ENCODE data around the gene ADM. TPM values are rescaled to one million over a fixed set of nuclear protein-coding genes. Genes with fewer than 3 reads are reported as not detected.

ADM gene
- polyA plus RNA-seq, 3 donors: 9.5 to 224 (median 20.0) TPM

DNA sequence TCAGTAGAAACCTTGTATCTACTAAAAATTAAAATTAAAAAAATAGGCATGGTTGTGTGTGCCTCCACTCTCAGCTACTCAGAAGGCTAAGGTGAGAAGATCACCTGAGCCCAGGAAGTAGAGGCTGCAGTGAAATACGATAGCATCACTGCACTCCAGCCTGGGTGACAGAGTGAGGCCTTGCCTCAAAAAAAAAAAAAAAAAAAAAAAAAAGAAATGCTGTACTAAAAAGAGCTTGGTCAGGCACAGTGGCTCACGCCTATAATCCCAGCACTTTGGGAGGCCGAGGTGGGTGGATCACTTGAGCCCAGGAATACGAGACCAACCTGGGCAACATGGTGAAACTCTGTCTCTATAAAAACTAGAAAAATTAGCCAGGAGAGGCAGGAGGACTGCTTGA is 47.4 kb upstream of the ADM start:
- TF ChIP-seq, protein P1, sequence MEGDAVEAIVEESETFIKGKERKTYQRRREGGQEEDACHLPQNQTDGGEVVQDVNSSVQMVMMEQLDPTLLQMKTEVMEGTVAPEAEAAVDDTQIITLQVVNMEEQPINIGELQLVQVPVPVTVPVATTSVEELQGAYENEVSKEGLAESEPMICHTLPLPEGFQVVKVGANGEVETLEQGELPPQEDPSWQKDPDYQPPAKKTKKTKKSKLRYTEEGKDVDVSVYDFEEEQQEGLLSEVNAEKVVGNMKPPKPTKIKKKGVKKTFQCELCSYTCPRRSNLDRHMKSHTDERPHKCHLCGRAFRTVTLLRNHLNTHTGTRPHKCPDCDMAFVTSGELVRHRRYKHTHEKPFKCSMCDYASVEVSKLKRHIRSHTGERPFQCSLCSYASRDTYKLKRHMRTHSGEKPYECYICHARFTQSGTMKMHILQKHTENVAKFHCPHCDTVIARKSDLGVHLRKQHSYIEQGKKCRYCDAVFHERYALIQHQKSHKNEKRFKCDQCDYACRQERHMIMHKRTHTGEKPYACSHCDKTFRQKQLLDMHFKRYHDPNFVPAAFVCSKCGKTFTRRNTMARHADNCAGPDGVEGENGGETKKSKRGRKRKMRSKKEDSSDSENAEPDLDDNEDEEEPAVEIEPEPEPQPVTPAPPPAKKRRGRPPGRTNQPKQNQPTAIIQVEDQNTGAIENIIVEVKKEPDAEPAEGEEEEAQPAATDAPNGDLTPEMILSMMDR (IDR thresholded peaks at IDR 0.05): no peak
- H3K9me3 ChIP-seq (replicated peaks in 1 of 2; ENCODE audit: control insufficient read depth in 1 of 2, insufficient read depth in 1 of 2, low read length in 2 of 2): no peaks in the 10 kb centered on the region
- no peaks in the 10 kb centered on the region for H3K36me3 ChIP-seq (replicated peaks in 1 of 2; ENCODE audit: control insufficient read depth in 1 of 2, insufficient read depth in 2 of 2, low read length in 2 of 2)
- H2AFZ ChIP-seq (ENCODE audit: insufficient read depth, low read depth, low read length, poor library complexity, severe bottlenecking): no peak overlapping the region
- H3K27me3 ChIP-seq (ENCODE audit: control insufficient read depth in 2 of 2, insufficient read depth in 2 of 2, low read length in 2 of 2): no peaks in the 10 kb centered on the region
- H3K36me3 Mint-ChIP-seq: no peaks in the 10 kb centered on the region
- peaks cover 60% of the 10 kb centered on the region for H3K79me2 ChIP-seq (ENCODE audit: insufficient read depth, low read length)
- H3K9me3 Mint-ChIP-seq: peaks cover 0 to 2% (median 0%) of the 10 kb centered on the region in 7 donors
- no peak overlapping the region for H3K9ac ChIP-seq (ENCODE audit: insufficient read depth, low read length, poor library complexity, severe bottlenecking)
- no peak overlapping the region for H3K27ac Mint-ChIP-seq
- 91% methylated on average over 3 of the region's 4 CpGs for WGBS (ENCODE audit: insufficient coverage)
- H3K27me3 Mint-ChIP-seq (ENCODE audit: low read depth in 3 of 3): peaks cover 0 to 1% (median 0%) of the 10 kb centered on the region in 3 donors
- H3K4me2 ChIP-seq (replicated peaks; ENCODE audit: extremely low read depth, low read length, poor library complexity, severe bottlenecking): no peak overlapping the region
- H3K4me3 Mint-ChIP-seq: no peak overlapping the region
- H3K4me3 ChIP-seq (replicated peaks in 1 of 3; ENCODE audit: low read depth in 2 of 3, low read length in 3 of 3): no peak overlapping the region
- peaks cover 95% of the 10 kb centered on the region for H4K20me1 ChIP-seq (ENCODE audit: insufficient read depth, low read length)
- peaks cover 8 to 15% of the 10 kb centered on the region in 2 donors for H3K4me1 ChIP-seq (ENCODE audit: control insufficient read depth in 1 of 2, insufficient read depth in 2 of 2, low read length in 2 of 2)
- intact Hi-C loops (cut with micrococcal nuclease): no loop called here
- DNase-seq: no peak
- H3K27ac ChIP-seq (ENCODE audit: low read depth in 1 of 2, low read length in 2 of 2): no peak overlapping the region
- H3K4me1 Mint-ChIP-seq: peaks cover 18% of the 10 kb centered on the region

DNA sequence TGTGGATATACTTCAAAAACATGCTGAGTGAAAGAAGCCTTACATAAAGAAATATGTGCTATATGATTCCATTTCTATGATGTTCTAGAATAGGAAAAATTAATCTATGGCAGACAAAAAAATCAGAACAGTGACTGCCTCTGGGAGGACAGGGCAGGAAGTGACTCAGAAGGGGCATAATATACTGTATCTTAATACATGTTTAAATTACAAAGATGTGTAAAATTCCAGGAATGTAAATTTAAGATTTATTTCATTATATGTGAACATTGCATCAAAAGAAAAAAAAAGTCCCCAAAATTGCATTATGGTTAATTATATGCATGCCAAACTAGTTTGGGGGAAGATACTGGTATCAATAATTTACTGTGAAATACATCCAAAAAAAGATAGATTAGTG is 43.1 kb upstream of the ADM start:
- Histone ChIP-seq H2AFZ (ENCODE audit: insufficient read depth, low read depth, low read length, poor library complexity, severe bottlenecking) (no peak overlapping the region), H3K4me1 (ENCODE audit: control insufficient read depth in 1 of 2, insufficient read depth in 2 of 2, low read length in 2 of 2) (no peaks in the 10 kb centered on the region), H3K27ac (ENCODE audit: low read depth in 1 of 2, low read length in 2 of 2) (no peak overlapping the region), H4K20me1 (ENCODE audit: insufficient read depth, low read length) (peaks cover 91% of the 10 kb centered on the region), H3K36me3 (replicated peaks in 1 of 2; ENCODE audit: control insufficient read depth in 1 of 2, insufficient read depth in 2 of 2, low read length in 2 of 2) (peaks cover 0 to 7% of the 10 kb centered on the region in 2 donors), H3K4me3 (replicated peaks in 1 of 3; ENCODE audit: low read depth in 2 of 3, low read length in 3 of 3) (no peak overlapping the region), H3K27me3 (ENCODE audit: control insufficient read depth in 2 of 2, insufficient read depth in 2 of 2, low read length in 2 of 2) (no peaks in the 10 kb centered on the region), H3K79me2 (ENCODE audit: insufficient read depth, low read length) (peaks cover 32% of the 10 kb centered on the region), H3K9me3 (replicated peaks in 1 of 2; ENCODE audit: control insufficient read depth in 1 of 2, insufficient read depth in 1 of 2, low read length in 2 of 2) (no peaks in the 10 kb centered on the region), H3K9ac (ENCODE audit: insufficient read depth, low read length, poor library complexity, severe bottlenecking) (no peak overlapping the region), H3K4me2 (replicated peaks; ENCODE audit: extremely low read depth, low read length, poor library complexity, severe bottlenecking) (no peak overlapping the region)
- no peak overlapping the region for H3K27ac Mint-ChIP-seq
- intact Hi-C loops (cut with micrococcal nuclease): no loop called here
- H3K4me1 Mint-ChIP-seq: peaks cover 2% of the 10 kb centered on the region
- H3K4me3 Mint-ChIP-seq: no peak overlapping the region
- DNase-seq: no peak
- H3K36me3 Mint-ChIP-seq: peaks cover 6 to 11% of the 10 kb centered on the region in 2 donors
- peaks cover 0 to 1% (median 0%) of the 10 kb centered on the region in 3 donors for H3K27me3 Mint-ChIP-seq (ENCODE audit: low read depth in 3 of 3)
- H3K9me3 Mint-ChIP-seq: peaks cover 0 to 3% (median 0%) of the 10 kb centered on the region in 7 donors
- TF ChIP-seq, protein P1 (IDR thresholded peaks at IDR 0.05): no peak

Data from CD14-positive monocyte (primary cell).